Neural progenitor cell (in vitro differentiated cells): Measurements from ENCODE around the gene MAPK9. TPM values are rescaled to one million over a fixed set of nuclear protein-coding genes. Genes with fewer than 3 reads are reported as not detected.

ENCODE experiments used
- DNase-seq: peaks from one replicate; pipeline ENCODE4 v3.0.0-alpha.2; 2016; ENCODE audit warnings: low spot score
- H2AFZ ChIP-seq: fragments of 200-600 bp; sonication (generic); replicated peaks from 2 replicates; pipeline ENCODE4 v1.6.1; 2016; ENCODE audit warnings: antibody characterized with exemption
- H3F3A ChIP-seq: fragments of 200-600 bp; sonication (generic); 2 replicates; pipeline ENCODE4 v1.6.1; 2016; ENCODE audit warnings: antibody characterized with exemption, low read depth
- H3K27ac ChIP-seq: fragments of 200-600 bp; sonication (generic); 2 replicates; pipeline ENCODE4 v1.5.1; 2016; ENCODE audit warnings: mild to moderate bottlenecking
- H3K27me3 ChIP-seq: fragments of 200-600 bp; sonication (generic); 2 replicates; pipeline ENCODE4 v1.6.1; 2016; ENCODE audit warnings: mild to moderate bottlenecking, moderate library complexity
- H3K36me3 ChIP-seq: fragments of 200-600 bp; sonication (generic); 2 replicates; pipeline ENCODE4 v1.5.1; 2016
- H3K4me1 ChIP-seq: fragments of 200-600 bp; sonication (generic); 2 replicates; pipeline ENCODE4 v1.6.1; 2016; ENCODE audit warnings: mixed run types
- H3K4me2 ChIP-seq: fragments of 200-600 bp; sonication (generic); 2 replicates; pipeline ENCODE4 v1.6.1; 2016
- H3K4me3 ChIP-seq: fragments of 200-600 bp; sonication (generic); 2 replicates; pipeline ENCODE4 v1.5.1; 2016
- H3K79me2 ChIP-seq: fragments of 200-600 bp; sonication (generic); 2 replicates; pipeline ENCODE4 v1.6.1; 2016; ENCODE audit warnings: low read depth
- H3K9ac ChIP-seq: fragments of 200-600 bp; sonication (generic); 2 replicates; pipeline ENCODE4 v1.6.1; 2016
- H3K9me3 ChIP-seq: fragments of 200-600 bp; sonication (generic); 2 replicates; pipeline ENCODE4 v1.5.1; 2016; ENCODE audit warnings: low read depth
- H4K20me1 ChIP-seq: fragments of 200-600 bp; sonication (generic); 2 replicates; pipeline ENCODE4 v1.6.1; 2016; ENCODE audit warnings: low read depth
- H3K27ac Mint-ChIP-seq: 3 replicates; pipeline ENCODE4 v1.8.0; 2021; ENCODE audit warnings: mixed read lengths
- H3K27me3 Mint-ChIP-seq: 2 replicates; pipeline ENCODE4 v1.8.0; 2022; ENCODE audit warnings: low read depth, mild to moderate bottlenecking, inconsistent platforms, moderate library complexity, mixed read lengths; ENCODE audit not compliant: insufficient read depth
- H3K36me3 Mint-ChIP-seq: 3 replicates; pipeline ENCODE4 v1.8.0; 2021; ENCODE audit warnings: mixed read lengths
- H3K4me1 Mint-ChIP-seq: 3 replicates; pipeline ENCODE4 v1.8.0; 2021; ENCODE audit warnings: mixed read lengths
- H3K4me3 Mint-ChIP-seq: 3 replicates; pipeline ENCODE4 v1.8.0; 2021; ENCODE audit warnings: mild to moderate bottlenecking, moderate library complexity, mixed read lengths
- H3K9me3 Mint-ChIP-seq: 3 replicates; pipeline ENCODE4 v1.8.0; 2020; ENCODE audit warnings: mixed read lengths
- CTCF ChIP-seq: fragments of 200-600 bp; sonication (generic); IDR thresholded peaks from 2 replicates; pipeline ENCODE4 v1.5.1; 2017; ENCODE audit warnings: antibody characterized with exemption, mild to moderate bottlenecking
- EZH2 ChIP-seq: fragments of 200-600 bp; sonication (generic); IDR thresholded peaks from 2 replicates; pipeline ENCODE4 v1.6.1; 2017; ENCODE audit warnings: antibody characterized with exemption, mild to moderate bottlenecking, moderate library complexity
- EZH2phosphoT487 ChIP-seq: fragments of 200-600 bp; sonication (generic); IDR thresholded peaks from 2 replicates; pipeline ENCODE4 v1.6.1; 2017; ENCODE audit warnings: antibody characterized with exemption
- total RNA-seq: library from RNA; depleted of rRNA; stranded (reverse); fragments of >200 nt; gene quantifications from 2 replicates; pipeline ENCODE4 v1.2.3, GENCODE V29; 2015; ENCODE audit warnings: low replicate concordance

The MAPK9 gene
- total RNA-seq, 1 donor from 2014 or later = 40.6 TPM

- peaks cover 22% of the 10 kb centered on the region for H3F3A ChIP-seq
- Mint-ChIP-seq H3K9me3 (peaks cover 3% of the 10 kb centered on the region), H3K27ac (no peak overlapping the region), H3K36me3 (peaks cover 39% of the 10 kb centered on the region), H3K4me3 (no peak overlapping the region), H3K4me1 (peaks cover 21% of the 10 kb centered on the region), H3K27me3 (peaks cover 7% of the 10 kb centered on the region)
- no peak for TF ChIP-seq EZH2
- no peak for TF ChIP-seq EZH2phosphoT487
- no peak for TF ChIP-seq CTCF
- no peak overlapping the region for H2AFZ ChIP-seq
- H3K9ac ChIP-seq = no peak overlapping the region
- H3K4me3 ChIP-seq = no peak overlapping the region
- no peaks in the 10 kb centered on the region for H3K36me3 ChIP-seq
- H3K4me1 ChIP-seq = peaks cover 17% of the 10 kb centered on the region
- H3K27me3 ChIP-seq = no peaks in the 10 kb centered on the region
- H3K79me2 ChIP-seq = no peaks in the 10 kb centered on the region
- no peak overlapping the region for H3K4me2 ChIP-seq
- H3K9me3 ChIP-seq = no peaks in the 10 kb centered on the region
- no peaks in the 10 kb centered on the region for H4K20me1 ChIP-seq
- H3K27ac ChIP-seq = no peak overlapping the region
- no peak for DNase-seq
Measured at GRCh38 chr5:180333661-180334060, 41.8 kb upstream of the MAPK9 start.

DNA sequence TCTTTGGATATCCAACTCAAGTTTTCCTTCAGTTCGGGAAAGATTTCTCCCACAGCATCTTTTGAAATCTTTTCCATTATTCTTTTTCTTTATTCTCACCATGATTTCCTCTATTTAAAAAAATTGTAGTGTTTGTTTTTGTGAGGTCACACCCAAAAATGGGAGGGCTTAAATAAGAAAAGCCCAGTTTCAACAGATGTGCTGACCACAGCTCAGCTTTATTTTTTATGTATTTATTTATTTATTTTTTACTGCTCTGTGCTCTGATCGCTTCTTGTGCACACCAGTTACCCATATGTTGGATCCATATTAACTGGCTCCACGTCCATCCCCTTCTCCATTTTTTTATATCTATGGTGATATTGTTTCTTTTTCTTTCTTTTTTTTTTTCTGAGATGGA lies 41.0 kb upstream of the MAPK9 start:
- Histone ChIP-seq H3K27ac (no peak overlapping the region), H2AFZ (no peak overlapping the region), H3K27me3 (no peaks in the 10 kb centered on the region), H3K4me1 (peaks cover 17% of the 10 kb centered on the region), H4K20me1 (no peaks in the 10 kb centered on the region), H3K4me2 (no peak overlapping the region), H3K9me3 (no peaks in the 10 kb centered on the region), H3K9ac (no peak overlapping the region), H3K4me3 (no peak overlapping the region), H3K79me2 (no peaks in the 10 kb centered on the region), H3K36me3 (no peaks in the 10 kb centered on the region), H3F3A (peaks cover 22% of the 10 kb centered on the region)
- TF ChIP-seq EZH2 = no peak
- TF ChIP-seq EZH2phosphoT487 = no peak
- TF ChIP-seq CTCF = no peak
- peak overlapping the region; percentile 10 for H3K4me3 Mint-ChIP-seq
- no peak for DNase-seq
- H3K9me3 Mint-ChIP-seq = peaks cover 3% of the 10 kb centered on the region
- H3K27me3 Mint-ChIP-seq = peaks cover 7% of the 10 kb centered on the region
- H3K27ac Mint-ChIP-seq = no peak overlapping the region
- H3K4me1 Mint-ChIP-seq = peaks cover 21% of the 10 kb centered on the region
- H3K36me3 Mint-ChIP-seq = peaks cover 36% of the 10 kb centered on the region

DNA sequence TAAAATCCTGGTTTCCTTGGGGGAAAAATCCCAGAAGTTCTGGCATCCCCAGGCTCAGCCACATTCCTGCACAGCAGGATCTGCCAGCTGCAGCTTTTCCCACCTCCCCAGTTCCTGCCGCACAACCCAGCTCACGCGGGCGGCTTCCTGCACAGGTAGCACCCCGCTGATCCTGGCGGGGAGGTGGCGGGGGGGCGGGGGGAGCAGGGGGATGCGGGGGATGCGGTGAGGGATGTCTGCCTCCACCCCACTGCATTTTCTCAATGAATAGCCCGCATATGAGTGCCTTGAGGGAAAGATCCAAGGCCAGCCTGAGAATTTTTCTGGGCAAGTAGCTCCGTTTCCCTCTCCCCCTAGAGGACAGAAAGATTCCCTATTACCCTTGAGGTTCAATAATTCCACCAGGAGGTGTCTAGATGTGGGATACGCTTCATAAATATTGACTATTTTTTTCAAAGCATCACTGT lies 40.2 kb upstream of the MAPK9 start:
- peaks cover 36% of the 10 kb centered on the region for H3K36me3 Mint-ChIP-seq
- no peak overlapping the region for H3K27ac Mint-ChIP-seq
- TF ChIP-seq EZH2 (no peak), CTCF (peak; percentile 40), EZH2phosphoT487 (no peak)
- no peaks in the 10 kb centered on the region for H3K79me2 ChIP-seq
- peak overlapping the region; percentile 52 for H3K4me3 Mint-ChIP-seq
- no peaks in the 10 kb centered on the region for H4K20me1 ChIP-seq
- peak overlapping the region; percentile 57 for H3K4me2 ChIP-seq
- peak overlapping the region; percentile 13 for H3K4me3 ChIP-seq
- peak; percentile 80 for DNase-seq
- peaks cover 3% of the 10 kb centered on the region for H3K27me3 Mint-ChIP-seq
- peak overlapping the region; percentile 87 for H3K27ac ChIP-seq
- H3K9ac ChIP-seq = no peak overlapping the region
- H3K4me1 ChIP-seq = peaks cover 17% of the 10 kb centered on the region
- H3K27me3 ChIP-seq = no peaks in the 10 kb centered on the region
- peaks cover 3% of the 10 kb centered on the region for H3K9me3 Mint-ChIP-seq
- no peaks in the 10 kb centered on the region for H3K9me3 ChIP-seq
- no peaks in the 10 kb centered on the region for H3K36me3 ChIP-seq
- peaks cover 21% of the 10 kb centered on the region for H3K4me1 Mint-ChIP-seq
- H2AFZ ChIP-seq = no peak overlapping the region
- peaks cover 22% of the 10 kb centered on the region for H3F3A ChIP-seq
